ENCODE results near the gene RMDN2.

- TF ChIP-seq TCF7L2 (IDR thresholded peaks at IDR 0.05; ENCODE audit: low read depth, low read length) (no peak), CTCF (IDR thresholded peaks at IDR 0.05) (no peak), POLR2AphosphoS5 (IDR thresholded peaks at IDR 0.05; ENCODE audit: low read depth, low read length) (no peak)
- TF ChIP-seq, protein P1, sequence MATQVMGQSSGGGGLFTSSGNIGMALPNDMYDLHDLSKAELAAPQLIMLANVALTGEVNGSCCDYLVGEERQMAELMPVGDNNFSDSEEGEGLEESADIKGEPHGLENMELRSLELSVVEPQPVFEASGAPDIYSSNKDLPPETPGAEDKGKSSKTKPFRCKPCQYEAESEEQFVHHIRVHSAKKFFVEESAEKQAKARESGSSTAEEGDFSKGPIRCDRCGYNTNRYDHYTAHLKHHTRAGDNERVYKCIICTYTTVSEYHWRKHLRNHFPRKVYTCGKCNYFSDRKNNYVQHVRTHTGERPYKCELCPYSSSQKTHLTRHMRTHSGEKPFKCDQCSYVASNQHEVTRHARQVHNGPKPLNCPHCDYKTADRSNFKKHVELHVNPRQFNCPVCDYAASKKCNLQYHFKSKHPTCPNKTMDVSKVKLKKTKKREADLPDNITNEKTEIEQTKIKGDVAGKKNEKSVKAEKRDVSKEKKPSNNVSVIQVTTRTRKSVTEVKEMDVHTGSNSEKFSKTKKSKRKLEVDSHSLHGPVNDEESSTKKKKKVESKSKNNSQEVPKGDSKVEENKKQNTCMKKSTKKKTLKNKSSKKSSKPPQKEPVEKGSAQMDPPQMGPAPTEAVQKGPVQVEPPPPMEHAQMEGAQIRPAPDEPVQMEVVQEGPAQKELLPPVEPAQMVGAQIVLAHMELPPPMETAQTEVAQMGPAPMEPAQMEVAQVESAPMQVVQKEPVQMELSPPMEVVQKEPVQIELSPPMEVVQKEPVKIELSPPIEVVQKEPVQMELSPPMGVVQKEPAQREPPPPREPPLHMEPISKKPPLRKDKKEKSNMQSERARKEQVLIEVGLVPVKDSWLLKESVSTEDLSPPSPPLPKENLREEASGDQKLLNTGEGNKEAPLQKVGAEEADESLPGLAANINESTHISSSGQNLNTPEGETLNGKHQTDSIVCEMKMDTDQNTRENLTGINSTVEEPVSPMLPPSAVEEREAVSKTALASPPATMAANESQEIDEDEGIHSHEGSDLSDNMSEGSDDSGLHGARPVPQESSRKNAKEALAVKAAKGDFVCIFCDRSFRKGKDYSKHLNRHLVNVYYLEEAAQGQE (IDR thresholded peaks at IDR 0.05; ENCODE audit: insufficient read depth in 1 of 2, low read depth in 2 of 2, low read length in 1 of 2), result no peak
These were observed 113.6 kb downstream of the RMDN2 start for GRCh38 chr2:38038682-38039081.
